H9 (cell line): ENCODE results near the gene TTR. TPM values are rescaled to one million over a fixed set of nuclear protein-coding genes. Genes with fewer than 3 reads are reported as not detected.

ENCODE experiments used
- DNase-seq: peaks from one replicate; pipeline ENCODE4 v3.0.0-alpha.2; 2017
- H2AFZ ChIP-seq: one replicate; pipeline ENCODE4 v1.6.1; 2013; ENCODE audit warnings: mild to moderate bottlenecking, low read length, control low read depth, moderate library complexity
- H2AK5ac ChIP-seq: 2 replicates; pipeline ENCODE4 v1.6.1; 2013; ENCODE audit warnings: low read length, control low read depth, mixed read lengths; ENCODE audit not compliant: insufficient read length
- H2BK120ac ChIP-seq: one replicate; pipeline ENCODE4 v1.6.1; 2013; ENCODE audit warnings: low read depth, mild to moderate bottlenecking, low read length, control low read depth, inconsistent platforms; ENCODE audit not compliant: poor library complexity, severe bottlenecking
- H2BK12ac ChIP-seq: 2 replicates; pipeline ENCODE4 v1.6.1; 2013; ENCODE audit warnings: low read length, control low read depth, mixed read lengths, low read depth; ENCODE audit not compliant: insufficient read length
- H2BK15ac ChIP-seq: 2 replicates; pipeline ENCODE4 v1.6.1; 2013; ENCODE audit warnings: low read depth, low read length, control low read depth
- H2BK20ac ChIP-seq: one replicate; pipeline ENCODE4 v1.6.1; 2013; ENCODE audit warnings: low read depth, mild to moderate bottlenecking, low read length, control low read depth, inconsistent platforms; ENCODE audit not compliant: poor library complexity, severe bottlenecking
- H2BK5ac ChIP-seq: 2 replicates; pipeline ENCODE4 v1.6.1; 2013; ENCODE audit warnings: low read length, control low read depth, mixed read lengths; ENCODE audit not compliant: insufficient read length
- H3K14ac ChIP-seq: 2 replicates; pipeline ENCODE4 v1.6.1; 2013; ENCODE audit warnings: low read length, control low read depth; ENCODE audit not compliant: insufficient read depth
- H3K18ac ChIP-seq: 2 replicates; pipeline ENCODE4 v1.6.1; 2013; ENCODE audit warnings: low read depth, mild to moderate bottlenecking, mixed read lengths, low read length, control low read depth; ENCODE audit not compliant: insufficient read length
- H3K23ac ChIP-seq: 2 replicates; pipeline ENCODE4 v1.6.1; 2013; ENCODE audit warnings: low read length, control low read depth, mixed read lengths, low read depth; ENCODE audit not compliant: insufficient read length
- H3K23me2 ChIP-seq: 2 replicates; pipeline ENCODE4 v1.6.1; 2013; ENCODE audit warnings: low read depth, mild to moderate bottlenecking, mixed read lengths, low read length, control low read depth; ENCODE audit not compliant: insufficient read length, poor library complexity, severe bottlenecking
- H3K27ac ChIP-seq: 2 replicates; pipeline ENCODE4 v1.5.1; 2013; ENCODE audit warnings: low read length, control low read depth, mixed read lengths, low read depth; ENCODE audit not compliant: insufficient read length
- H3K27me3 ChIP-seq: 2 replicates; pipeline ENCODE4 v1.6.1; 2013; ENCODE audit warnings: low read length, control low read depth, inconsistent platforms; ENCODE audit not compliant: insufficient read depth
- H3K4ac ChIP-seq: 2 replicates; pipeline ENCODE4 v1.6.1; 2013; ENCODE audit warnings: low read depth, mild to moderate bottlenecking, control low read depth, inconsistent platforms, low read length, moderate library complexity
- H3K4me1 ChIP-seq: 2 replicates; pipeline ENCODE4 v1.6.1; 2013; ENCODE audit warnings: low read length, control low read depth, inconsistent platforms; ENCODE audit not compliant: insufficient read depth
- H3K4me2 ChIP-seq: 2 replicates; pipeline ENCODE4 v1.6.1; 2013; ENCODE audit warnings: low read length, control low read depth, mixed read lengths; ENCODE audit not compliant: insufficient read length, insufficient read depth
- H3K56ac ChIP-seq: 2 replicates; pipeline ENCODE4 v1.6.1; 2013; ENCODE audit warnings: low read depth, mild to moderate bottlenecking, mixed read lengths, low read length, control low read depth; ENCODE audit not compliant: insufficient read length
- H3K79me1 ChIP-seq: 2 replicates; pipeline ENCODE4 v1.6.1; 2013; ENCODE audit warnings: low read depth, mild to moderate bottlenecking, moderate library complexity, low read length, control low read depth, inconsistent platforms; ENCODE audit not compliant: insufficient read depth, poor library complexity, severe bottlenecking
- H3K79me2 ChIP-seq: 2 replicates; pipeline ENCODE4 v1.6.1; 2013; ENCODE audit warnings: low read length, control low read depth, inconsistent platforms; ENCODE audit not compliant: insufficient read depth
- H3K9ac ChIP-seq: 2 replicates; pipeline ENCODE4 v1.6.1; 2013; ENCODE audit warnings: low read length, control low read depth, mixed read lengths; ENCODE audit not compliant: insufficient read length; ENCODE audit errors: extremely low read depth
- H3K9me3 ChIP-seq: one replicate; pipeline ENCODE4 v1.6.1; 2013; ENCODE audit warnings: low read depth, low read length, inconsistent platforms; ENCODE audit not compliant: control insufficient read depth
- H3T11ph ChIP-seq: one replicate; pipeline ENCODE4 v1.6.1; 2013; ENCODE audit warnings: mild to moderate bottlenecking, low read length, control low read depth, inconsistent platforms
- H4K20me1 ChIP-seq: one replicate; pipeline ENCODE4 v1.6.1; 2013; ENCODE audit not compliant: control insufficient read depth, insufficient read length, insufficient read depth
- H4K5ac ChIP-seq: 2 replicates; pipeline ENCODE4 v1.6.1; 2013; ENCODE audit warnings: low read depth, mild to moderate bottlenecking, mixed read lengths, low read length, control low read depth; ENCODE audit not compliant: insufficient read length
- H4K8ac ChIP-seq: replicated peaks from 2 replicates; pipeline ENCODE4 v1.6.1; 2013; ENCODE audit warnings: low read length, control low read depth, mixed read lengths, low read depth; ENCODE audit not compliant: insufficient read length
- H4K91ac ChIP-seq: 2 replicates; pipeline ENCODE4 v1.6.1; 2013; ENCODE audit warnings: low read depth, mild to moderate bottlenecking, moderate library complexity, mixed read lengths, low read length, control low read depth; ENCODE audit not compliant: insufficient read length
- H3K27ac Mint-ChIP-seq, 3 experiments: 2 replicates in 2 of 3; 3 replicates in 1 of 3; pipeline ENCODE4 v1.8.0; 2020 to 2021; ENCODE audit warnings: mixed read lengths in 3 of 3, mild to moderate bottlenecking in 1 of 3, moderate library complexity in 1 of 3
- H3K27me3 Mint-ChIP-seq: 2 replicates; pipeline ENCODE4 v1.8.0; 2021; ENCODE audit warnings: low read depth, mild to moderate bottlenecking, moderate library complexity, mixed read lengths
- H3K36me3 Mint-ChIP-seq, 3 experiments: 2 replicates in 2 of 3; 3 replicates in 1 of 3; pipeline ENCODE4 v1.8.0; 2020 to 2021; ENCODE audit warnings: low read depth in 3 of 3, mixed read lengths in 3 of 3; ENCODE audit not compliant: insufficient read depth in 1 of 3
- H3K4me1 Mint-ChIP-seq, 2 experiments: 2 replicates each; pipeline ENCODE4 v1.8.0; 2020; ENCODE audit warnings: mixed read lengths in 2 of 2
- H3K4me3 Mint-ChIP-seq, 2 experiments: 2 replicates in 1 of 2; 3 replicates in 1 of 2; pipeline ENCODE4 v1.8.0; 2020 to 2021; ENCODE audit warnings: mild to moderate bottlenecking in 2 of 2, mixed read lengths in 2 of 2, moderate library complexity in 1 of 2
- H3K9me3 Mint-ChIP-seq, 2 experiments: 2 replicates in 1 of 2; 3 replicates in 1 of 2; pipeline ENCODE4 v1.8.0; 2020; ENCODE audit warnings: mild to moderate bottlenecking in 2 of 2, mixed read lengths in 2 of 2, moderate library complexity in 1 of 2
- WGBS: extraction: QIAGEN DNeasy Blood & Tissue Kit; methylation state at CpG from one replicate; pipeline ENCODE4 v1.1.7; 2013; ENCODE audit warnings: missing lambda C conversion rate, low lambda C conversion rate, mixed read lengths; ENCODE audit not compliant: insufficient read length; ENCODE audit errors: extremely low coverage; 5-methylcytosine and 5-hydroxymethylcytosine counted together
- total RNA-seq: library from RNA; stranded (reverse); gene quantifications from 2 replicates; pipeline ENCODE4 v1.2.1, GENCODE V29; 2021
- TF ChIP-seq, protein P1 (sequence below): fragments of 200-600 bp; sonication (generic); conservative IDR thresholded peaks from 3 replicates; pipeline ENCODE4 v1.8.0; 2021; ENCODE audit warnings: antibody characterized with exemption, mild to moderate bottlenecking

The TTR gene
- total RNA-seq, 1 experiment from 2014 or later: not detected

DNA sequence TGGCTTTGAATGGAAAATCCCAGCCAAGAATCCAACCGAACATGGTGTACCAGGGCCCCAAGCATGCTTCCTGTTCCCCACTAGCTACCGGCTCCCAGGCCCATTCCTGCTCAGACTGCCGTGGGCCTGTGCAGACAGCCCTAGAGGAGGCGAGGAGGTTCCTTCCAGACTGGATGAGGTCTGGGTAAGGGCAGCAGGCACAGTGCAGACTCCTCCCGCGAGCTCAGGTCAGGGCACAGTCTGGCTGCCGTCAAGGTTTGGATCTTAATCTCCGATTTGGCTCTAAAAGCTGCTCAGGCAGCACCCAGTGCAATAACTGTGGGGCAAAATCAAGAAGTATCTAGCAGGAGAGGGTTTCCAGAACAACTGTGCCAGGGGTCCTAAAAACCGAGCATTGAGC lies 19.3 kb upstream of the TTR start:
- Histone ChIP-seq H4K91ac (no peak overlapping the region), H4K5ac (no peak overlapping the region), H3K9ac (no peak overlapping the region), H3K27me3 (no peaks in the 10 kb centered on the region), H3K4me1 (no peaks in the 10 kb centered on the region), H3K27ac (no peak overlapping the region), H3K79me1 (no peaks in the 10 kb centered on the region), H3K14ac (peak overlapping the region; percentile 80; the same call in 1 of the 2 replicates), H3K23ac (no peak overlapping the region), H3K79me2 (no peaks in the 10 kb centered on the region), H3K9me3 (no peaks in the 10 kb centered on the region), H3T11ph (no peak overlapping the region), H2BK15ac (no peak overlapping the region), H2BK5ac (no peak overlapping the region), H4K20me1 (no peaks in the 10 kb centered on the region), H2BK12ac (no peak overlapping the region), H2AFZ (peak overlapping the region; percentile 43), H2BK120ac (no peak overlapping the region), H3K4me2 (no peak overlapping the region), H2AK5ac (no peak overlapping the region), H3K23me2 (no peaks in the 10 kb centered on the region), H3K56ac (no peak overlapping the region), H3K18ac (no peak overlapping the region), H4K8ac (no peak overlapping the region), H3K4ac (no peak overlapping the region), H2BK20ac (no peak overlapping the region)
- H3K27ac Mint-ChIP-seq: no peak overlapping the region
- H3K4me1 Mint-ChIP-seq: peaks cover 8 to 9% of the 10 kb centered on the region in 2 experiments
- no peak for DNase-seq
- H3K9me3 Mint-ChIP-seq: no peaks in the 10 kb centered on the region; a peak in 1 of 5 replicates
- TF ChIP-seq, protein P1, sequence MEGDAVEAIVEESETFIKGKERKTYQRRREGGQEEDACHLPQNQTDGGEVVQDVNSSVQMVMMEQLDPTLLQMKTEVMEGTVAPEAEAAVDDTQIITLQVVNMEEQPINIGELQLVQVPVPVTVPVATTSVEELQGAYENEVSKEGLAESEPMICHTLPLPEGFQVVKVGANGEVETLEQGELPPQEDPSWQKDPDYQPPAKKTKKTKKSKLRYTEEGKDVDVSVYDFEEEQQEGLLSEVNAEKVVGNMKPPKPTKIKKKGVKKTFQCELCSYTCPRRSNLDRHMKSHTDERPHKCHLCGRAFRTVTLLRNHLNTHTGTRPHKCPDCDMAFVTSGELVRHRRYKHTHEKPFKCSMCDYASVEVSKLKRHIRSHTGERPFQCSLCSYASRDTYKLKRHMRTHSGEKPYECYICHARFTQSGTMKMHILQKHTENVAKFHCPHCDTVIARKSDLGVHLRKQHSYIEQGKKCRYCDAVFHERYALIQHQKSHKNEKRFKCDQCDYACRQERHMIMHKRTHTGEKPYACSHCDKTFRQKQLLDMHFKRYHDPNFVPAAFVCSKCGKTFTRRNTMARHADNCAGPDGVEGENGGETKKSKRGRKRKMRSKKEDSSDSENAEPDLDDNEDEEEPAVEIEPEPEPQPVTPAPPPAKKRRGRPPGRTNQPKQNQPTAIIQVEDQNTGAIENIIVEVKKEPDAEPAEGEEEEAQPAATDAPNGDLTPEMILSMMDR: no peak
- no peak overlapping the region for H3K4me3 Mint-ChIP-seq
- no peaks in the 10 kb centered on the region; the same call in 1 of the 2 replicates for H3K27me3 Mint-ChIP-seq
- no peaks in the 10 kb centered on the region for H3K36me3 Mint-ChIP-seq
- no CpG with 5 or more reads among the region's 9 CpGs for WGBS
